Measurements from ENCODE around the gene HYDIN.

DNA sequence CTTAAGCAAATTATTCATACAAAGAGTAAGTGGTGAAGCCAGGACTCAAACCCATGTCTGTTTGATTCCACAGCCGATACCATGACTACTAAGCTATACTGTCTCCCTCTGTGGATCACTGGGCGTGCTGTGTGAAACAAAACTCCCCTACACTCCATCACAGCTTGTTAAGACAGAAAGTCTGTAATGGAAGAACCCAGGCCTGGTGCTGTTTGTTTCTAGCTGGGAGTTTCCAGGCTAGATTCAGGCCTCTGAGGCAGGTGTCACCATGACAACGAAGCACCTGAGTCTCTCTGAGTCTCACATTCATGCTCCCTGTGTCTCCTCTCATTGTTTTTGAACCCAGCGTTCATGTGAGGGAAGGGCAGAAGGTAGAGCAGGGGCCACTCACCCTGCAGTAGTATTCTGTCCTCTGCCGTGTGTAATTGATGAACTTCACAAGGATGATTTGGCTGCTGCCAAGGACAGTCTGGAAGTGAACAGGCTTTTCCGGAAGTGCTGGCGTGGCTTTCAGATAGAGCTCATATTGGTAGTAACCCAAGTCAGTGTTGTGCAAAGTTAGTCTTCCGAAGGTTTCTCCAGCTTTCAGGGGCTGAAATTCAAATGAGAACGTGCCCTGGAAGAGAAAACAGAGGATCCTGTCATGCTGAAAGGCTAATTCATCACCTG, 421.0 kb downstream of the HYDIN start:
- TF ChIP-seq EZH2 (IDR thresholded peaks at IDR 0.05; ENCODE audit: borderline replicate concordance): no peak
- TF ChIP-seq, protein P1, sequence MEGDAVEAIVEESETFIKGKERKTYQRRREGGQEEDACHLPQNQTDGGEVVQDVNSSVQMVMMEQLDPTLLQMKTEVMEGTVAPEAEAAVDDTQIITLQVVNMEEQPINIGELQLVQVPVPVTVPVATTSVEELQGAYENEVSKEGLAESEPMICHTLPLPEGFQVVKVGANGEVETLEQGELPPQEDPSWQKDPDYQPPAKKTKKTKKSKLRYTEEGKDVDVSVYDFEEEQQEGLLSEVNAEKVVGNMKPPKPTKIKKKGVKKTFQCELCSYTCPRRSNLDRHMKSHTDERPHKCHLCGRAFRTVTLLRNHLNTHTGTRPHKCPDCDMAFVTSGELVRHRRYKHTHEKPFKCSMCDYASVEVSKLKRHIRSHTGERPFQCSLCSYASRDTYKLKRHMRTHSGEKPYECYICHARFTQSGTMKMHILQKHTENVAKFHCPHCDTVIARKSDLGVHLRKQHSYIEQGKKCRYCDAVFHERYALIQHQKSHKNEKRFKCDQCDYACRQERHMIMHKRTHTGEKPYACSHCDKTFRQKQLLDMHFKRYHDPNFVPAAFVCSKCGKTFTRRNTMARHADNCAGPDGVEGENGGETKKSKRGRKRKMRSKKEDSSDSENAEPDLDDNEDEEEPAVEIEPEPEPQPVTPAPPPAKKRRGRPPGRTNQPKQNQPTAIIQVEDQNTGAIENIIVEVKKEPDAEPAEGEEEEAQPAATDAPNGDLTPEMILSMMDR (IDR thresholded peaks at IDR 0.05; ENCODE audit: poor library complexity): no peak
